ENCODE results near the gene HOXA10. TPM values are rescaled to one million over a fixed set of nuclear protein-coding genes. Genes with fewer than 3 reads are reported as not detected.

The HOXA10 gene
- total RNA-seq, 1 donor from 2014 or later: 0.12 TPM

GRCh38 chr7:27202018-27202861 lies 28.1 kb upstream of the HOXA10 start:
- TF ChIP-seq, protein P1, sequence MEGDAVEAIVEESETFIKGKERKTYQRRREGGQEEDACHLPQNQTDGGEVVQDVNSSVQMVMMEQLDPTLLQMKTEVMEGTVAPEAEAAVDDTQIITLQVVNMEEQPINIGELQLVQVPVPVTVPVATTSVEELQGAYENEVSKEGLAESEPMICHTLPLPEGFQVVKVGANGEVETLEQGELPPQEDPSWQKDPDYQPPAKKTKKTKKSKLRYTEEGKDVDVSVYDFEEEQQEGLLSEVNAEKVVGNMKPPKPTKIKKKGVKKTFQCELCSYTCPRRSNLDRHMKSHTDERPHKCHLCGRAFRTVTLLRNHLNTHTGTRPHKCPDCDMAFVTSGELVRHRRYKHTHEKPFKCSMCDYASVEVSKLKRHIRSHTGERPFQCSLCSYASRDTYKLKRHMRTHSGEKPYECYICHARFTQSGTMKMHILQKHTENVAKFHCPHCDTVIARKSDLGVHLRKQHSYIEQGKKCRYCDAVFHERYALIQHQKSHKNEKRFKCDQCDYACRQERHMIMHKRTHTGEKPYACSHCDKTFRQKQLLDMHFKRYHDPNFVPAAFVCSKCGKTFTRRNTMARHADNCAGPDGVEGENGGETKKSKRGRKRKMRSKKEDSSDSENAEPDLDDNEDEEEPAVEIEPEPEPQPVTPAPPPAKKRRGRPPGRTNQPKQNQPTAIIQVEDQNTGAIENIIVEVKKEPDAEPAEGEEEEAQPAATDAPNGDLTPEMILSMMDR (IDR thresholded peaks at IDR 0.05): no peak
- peaks cover 6% of the 10 kb centered on the region for H3K36me3 Mint-ChIP-seq (ENCODE audit: low read depth)
- H3K4me3 Mint-ChIP-seq (ENCODE audit: unreplicated experiment): no peak overlapping the region
- peaks cover 28% of the 10 kb centered on the region for H3K4me1 Mint-ChIP-seq (ENCODE audit: low read depth)
- H3K9me3 Mint-ChIP-seq (ENCODE audit: low read depth): no peaks in the 10 kb centered on the region
- H3K27me3 Mint-ChIP-seq (ENCODE audit: low read depth): peaks cover 87% of the 10 kb centered on the region
- DNase-seq (ENCODE audit: low spot score): no peak
- H3K27ac Mint-ChIP-seq (ENCODE audit: unreplicated experiment): no peak overlapping the region

GRCh38 chr7:27201580-27202017 lies 27.5 kb upstream of the HOXA10 start:
- Mint-ChIP-seq H3K27me3 (ENCODE audit: low read depth) (peaks cover 85% of the 10 kb centered on the region), H3K4me1 (ENCODE audit: low read depth) (peaks cover 28% of the 10 kb centered on the region), H3K27ac (ENCODE audit: unreplicated experiment) (no peak overlapping the region), H3K4me3 (ENCODE audit: unreplicated experiment) (no peak overlapping the region), H3K9me3 (ENCODE audit: low read depth) (no peaks in the 10 kb centered on the region), H3K36me3 (ENCODE audit: low read depth) (peaks cover 6% of the 10 kb centered on the region)
- TF ChIP-seq, protein P1 (IDR thresholded peaks at IDR 0.05): no peak
- no peak for DNase-seq (ENCODE audit: low spot score)

GRCh38 chr7:27200761-27201579 lies 26.9 kb upstream of the HOXA10 start:
- H3K9me3 Mint-ChIP-seq (ENCODE audit: low read depth): no peaks in the 10 kb centered on the region
- peaks cover 81% of the 10 kb centered on the region for H3K27me3 Mint-ChIP-seq (ENCODE audit: low read depth)
- H3K4me3 Mint-ChIP-seq (ENCODE audit: unreplicated experiment): peak overlapping the region; percentile 64
- H3K36me3 Mint-ChIP-seq (ENCODE audit: low read depth): peaks cover 4% of the 10 kb centered on the region
- peaks cover 26% of the 10 kb centered on the region for H3K4me1 Mint-ChIP-seq (ENCODE audit: low read depth)
- H3K27ac Mint-ChIP-seq (ENCODE audit: unreplicated experiment): no peak overlapping the region
- TF ChIP-seq, protein P1 (IDR thresholded peaks at IDR 0.05): peak; percentile 13
- no peak for DNase-seq (ENCODE audit: low spot score)

DNA sequence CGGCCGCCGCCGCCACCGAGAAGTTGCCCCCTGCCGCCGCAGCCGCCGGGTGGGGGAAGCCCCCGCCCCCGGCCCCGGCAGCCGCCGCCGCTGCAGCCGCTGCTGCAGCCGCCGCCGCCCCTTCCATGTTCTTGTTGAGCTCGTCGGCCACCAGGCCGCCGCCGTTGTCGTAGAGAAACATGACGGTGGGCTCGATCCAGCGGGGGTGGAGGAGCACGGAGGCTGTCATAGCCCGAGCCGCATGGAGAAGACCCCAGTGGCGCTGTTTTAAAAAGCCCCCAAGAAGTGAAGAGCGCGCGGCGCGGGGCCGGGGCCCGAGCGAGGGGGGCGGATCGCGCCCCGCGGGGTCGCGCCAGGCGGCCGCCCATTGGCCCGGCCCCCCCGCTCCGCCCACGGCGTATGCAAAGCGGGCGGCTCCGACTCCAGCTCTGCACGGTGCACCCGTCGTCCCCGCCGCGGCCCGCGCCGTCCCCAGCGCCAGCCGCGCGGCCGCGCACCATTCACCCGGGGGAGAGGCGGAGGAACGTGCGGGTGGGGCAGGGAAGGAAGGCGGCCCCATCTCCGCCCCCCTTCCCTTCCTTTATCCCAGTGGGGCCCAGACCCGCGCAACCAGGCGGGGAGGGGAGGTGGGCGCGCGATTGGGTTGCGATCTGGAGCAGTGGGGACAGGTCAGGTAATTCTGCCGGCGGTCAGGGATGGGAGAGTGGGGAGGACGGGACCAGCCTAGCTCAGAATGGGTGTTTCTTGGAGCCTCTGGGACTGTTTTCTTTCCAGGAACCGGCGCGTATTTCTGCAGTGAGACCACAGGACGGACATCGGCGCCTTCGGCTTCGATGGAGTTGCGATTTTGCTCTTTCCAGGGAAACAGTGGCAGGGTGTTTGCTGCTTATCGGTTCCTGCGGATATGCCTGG lies 26.0 kb upstream of the HOXA10 start, which contains the start of gene HOXA13:
Gene HOXA13, minus strand, starts transcription at position 243 of the 912 bp plus-strand sequence. Its CDS starts 14 bp downstream, at position 229.
- no peak within 1 kb of the TSS for H3K27ac Mint-ChIP-seq (ENCODE audit: unreplicated experiment)
- H3K4me3 Mint-ChIP-seq (ENCODE audit: unreplicated experiment): peak within 1 kb of the TSS; percentile 74
- H3K27me3 Mint-ChIP-seq (ENCODE audit: low read depth): peaks cover 80% of the 10 kb centered on the region
- H3K36me3 Mint-ChIP-seq (ENCODE audit: low read depth): peaks cover 2% of the 10 kb centered on the region
- DNase-seq (ENCODE audit: low spot score): no peak
- no peaks in the 10 kb centered on the region for H3K9me3 Mint-ChIP-seq (ENCODE audit: low read depth)
- TF ChIP-seq, protein P1 (IDR thresholded peaks at IDR 0.05): no peak
- H3K4me1 Mint-ChIP-seq (ENCODE audit: low read depth): peaks cover 19% of the 10 kb centered on the region

Data from chondrocyte (in vitro differentiated cells).